HL-60 (cell line): ENCODE data around the gene GCK.

Experiments used
- DNase-seq, 2 experiments: peaks; one replicate each; pipeline ENCODE4 v3.0.0-alpha.2; 2010 to 2020; ENCODE audit warnings: low read depth in 1 of 2, low spot score in 1 of 2
- H3K27ac ChIP-seq: fragments of 250-450 bp; sonication (Bioruptor Pico); replicated peaks from 2 replicates; pipeline ENCODE4 v1.5.1; 2020; ENCODE audit warnings: mild to moderate bottlenecking, moderate library complexity
- H3K27me3 ChIP-seq: fragments of 250-450 bp; sonication (Bioruptor Pico); 2 replicates; pipeline ENCODE4 v1.5.1; 2021; ENCODE audit warnings: mild to moderate bottlenecking, moderate library complexity; ENCODE audit not compliant: insufficient read depth, poor library complexity, severe bottlenecking
- H3K4me3 ChIP-seq: replicated peaks from 2 replicates; pipeline ENCODE4 v1.5.1; 2011; ENCODE audit warnings: mild to moderate bottlenecking, control low read depth, low read length; ENCODE audit not compliant: insufficient read depth
- GABPA ChIP-seq: IDR thresholded peaks from 2 replicates; pipeline ENCODE4 v1.6.1; 2012; ENCODE audit warnings: low read depth
- POLR2AphosphoS5 ChIP-seq: IDR thresholded peaks from 2 replicates; pipeline ENCODE4 v1.6.1; 2012; ENCODE audit warnings: low read depth
- SPI1 ChIP-seq: IDR thresholded peaks from 2 replicates; pipeline ENCODE4 v1.6.1; 2012; ENCODE audit warnings: low read depth, mild to moderate bottlenecking, borderline replicate concordance
- TF ChIP-seq, protein P1 (sequence below): IDR thresholded peaks from one replicate; pipeline ENCODE4 v1.5.1; 2011; ENCODE audit warnings: low read length, control low read depth, inconsistent platforms; ENCODE audit not compliant: insufficient read depth
- TF ChIP-seq, protein P2 (sequence below): IDR thresholded peaks from 2 replicates; pipeline ENCODE4 v1.6.1; 2012; ENCODE audit warnings: low read depth; ENCODE audit not compliant: insufficient replicate concordance

GCK gene

DNA sequence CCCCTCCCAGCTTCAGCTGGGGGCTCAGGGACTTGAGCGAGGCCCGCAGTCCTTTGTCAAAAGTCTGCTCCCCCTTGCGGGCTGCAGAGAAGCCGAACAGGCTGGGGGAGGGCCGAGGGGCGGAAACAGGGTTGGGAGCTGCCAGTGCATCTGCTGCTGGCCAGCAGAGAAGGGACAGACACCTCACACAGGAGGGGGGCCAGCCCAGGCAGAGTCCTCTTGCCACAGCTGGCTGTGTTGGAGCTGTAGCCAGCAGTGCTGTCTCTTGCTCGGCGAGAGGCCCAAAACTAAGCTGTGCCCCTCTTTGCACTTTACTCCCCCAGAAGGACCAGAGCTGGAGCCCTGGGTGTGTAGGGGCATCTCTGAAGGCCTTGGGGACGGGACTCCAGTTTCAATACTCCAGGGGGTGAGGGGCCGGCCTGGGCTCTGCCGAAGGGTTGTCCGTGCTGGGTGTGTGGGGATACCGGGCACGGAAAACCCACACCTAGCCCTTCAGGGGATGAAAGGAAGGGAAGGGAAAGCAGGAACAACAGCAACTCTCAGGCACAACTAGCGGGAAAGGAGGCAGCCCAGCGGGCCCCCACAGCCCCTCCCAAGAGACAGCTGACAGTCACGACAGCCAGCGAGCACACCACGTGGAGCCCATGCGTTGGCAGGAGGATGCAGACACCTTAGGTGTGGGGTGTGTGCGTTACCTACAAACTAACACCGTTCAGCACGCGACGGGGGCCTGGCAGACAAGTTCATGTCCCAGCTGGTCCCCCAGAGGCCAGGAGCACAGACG lies 29.4 kb upstream of the GCK start:
- no peak for TF ChIP-seq SPI1
- TF ChIP-seq, protein P1, sequence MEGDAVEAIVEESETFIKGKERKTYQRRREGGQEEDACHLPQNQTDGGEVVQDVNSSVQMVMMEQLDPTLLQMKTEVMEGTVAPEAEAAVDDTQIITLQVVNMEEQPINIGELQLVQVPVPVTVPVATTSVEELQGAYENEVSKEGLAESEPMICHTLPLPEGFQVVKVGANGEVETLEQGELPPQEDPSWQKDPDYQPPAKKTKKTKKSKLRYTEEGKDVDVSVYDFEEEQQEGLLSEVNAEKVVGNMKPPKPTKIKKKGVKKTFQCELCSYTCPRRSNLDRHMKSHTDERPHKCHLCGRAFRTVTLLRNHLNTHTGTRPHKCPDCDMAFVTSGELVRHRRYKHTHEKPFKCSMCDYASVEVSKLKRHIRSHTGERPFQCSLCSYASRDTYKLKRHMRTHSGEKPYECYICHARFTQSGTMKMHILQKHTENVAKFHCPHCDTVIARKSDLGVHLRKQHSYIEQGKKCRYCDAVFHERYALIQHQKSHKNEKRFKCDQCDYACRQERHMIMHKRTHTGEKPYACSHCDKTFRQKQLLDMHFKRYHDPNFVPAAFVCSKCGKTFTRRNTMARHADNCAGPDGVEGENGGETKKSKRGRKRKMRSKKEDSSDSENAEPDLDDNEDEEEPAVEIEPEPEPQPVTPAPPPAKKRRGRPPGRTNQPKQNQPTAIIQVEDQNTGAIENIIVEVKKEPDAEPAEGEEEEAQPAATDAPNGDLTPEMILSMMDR: no peak
- no peak for TF ChIP-seq GABPA
- no peak for TF ChIP-seq POLR2AphosphoS5
- TF ChIP-seq, protein P2, sequence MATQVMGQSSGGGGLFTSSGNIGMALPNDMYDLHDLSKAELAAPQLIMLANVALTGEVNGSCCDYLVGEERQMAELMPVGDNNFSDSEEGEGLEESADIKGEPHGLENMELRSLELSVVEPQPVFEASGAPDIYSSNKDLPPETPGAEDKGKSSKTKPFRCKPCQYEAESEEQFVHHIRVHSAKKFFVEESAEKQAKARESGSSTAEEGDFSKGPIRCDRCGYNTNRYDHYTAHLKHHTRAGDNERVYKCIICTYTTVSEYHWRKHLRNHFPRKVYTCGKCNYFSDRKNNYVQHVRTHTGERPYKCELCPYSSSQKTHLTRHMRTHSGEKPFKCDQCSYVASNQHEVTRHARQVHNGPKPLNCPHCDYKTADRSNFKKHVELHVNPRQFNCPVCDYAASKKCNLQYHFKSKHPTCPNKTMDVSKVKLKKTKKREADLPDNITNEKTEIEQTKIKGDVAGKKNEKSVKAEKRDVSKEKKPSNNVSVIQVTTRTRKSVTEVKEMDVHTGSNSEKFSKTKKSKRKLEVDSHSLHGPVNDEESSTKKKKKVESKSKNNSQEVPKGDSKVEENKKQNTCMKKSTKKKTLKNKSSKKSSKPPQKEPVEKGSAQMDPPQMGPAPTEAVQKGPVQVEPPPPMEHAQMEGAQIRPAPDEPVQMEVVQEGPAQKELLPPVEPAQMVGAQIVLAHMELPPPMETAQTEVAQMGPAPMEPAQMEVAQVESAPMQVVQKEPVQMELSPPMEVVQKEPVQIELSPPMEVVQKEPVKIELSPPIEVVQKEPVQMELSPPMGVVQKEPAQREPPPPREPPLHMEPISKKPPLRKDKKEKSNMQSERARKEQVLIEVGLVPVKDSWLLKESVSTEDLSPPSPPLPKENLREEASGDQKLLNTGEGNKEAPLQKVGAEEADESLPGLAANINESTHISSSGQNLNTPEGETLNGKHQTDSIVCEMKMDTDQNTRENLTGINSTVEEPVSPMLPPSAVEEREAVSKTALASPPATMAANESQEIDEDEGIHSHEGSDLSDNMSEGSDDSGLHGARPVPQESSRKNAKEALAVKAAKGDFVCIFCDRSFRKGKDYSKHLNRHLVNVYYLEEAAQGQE: no peak
- Histone ChIP-seq H3K4me3 (no peak overlapping the region), H3K27me3 (no peaks in the 10 kb centered on the region), H3K27ac (no peak overlapping the region)
- no peak for DNase-seq

DNA sequence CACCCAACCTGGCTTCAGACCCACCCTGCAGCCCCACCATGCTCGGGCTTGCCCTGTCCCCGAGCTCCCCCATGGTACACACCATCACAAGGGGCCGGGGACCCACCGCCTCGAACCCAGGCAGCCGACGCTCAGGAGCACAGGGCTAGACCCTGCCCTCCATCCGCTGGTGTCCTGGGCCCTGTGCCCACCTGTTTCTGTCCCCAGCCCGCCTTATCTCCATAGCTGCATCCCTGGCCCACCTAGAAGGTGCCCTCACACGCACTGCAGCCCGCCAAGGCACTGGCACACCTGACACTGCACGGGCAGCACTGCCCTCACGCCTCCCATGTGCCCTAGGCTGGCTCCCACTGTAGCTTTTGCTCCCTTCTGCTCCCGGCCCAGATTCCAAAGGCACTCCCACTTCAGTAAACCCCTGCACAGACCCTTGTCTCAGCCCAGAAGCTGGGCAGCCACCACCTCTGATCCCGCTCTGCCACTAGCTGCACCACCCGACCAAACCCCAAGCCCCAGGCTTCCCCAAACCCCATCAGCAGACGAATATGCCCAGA lies 28.7 kb upstream of the GCK start:
- no peak overlapping the region for H3K27ac ChIP-seq
- no peak overlapping the region for H3K4me3 ChIP-seq
- no peaks in the 10 kb centered on the region for H3K27me3 ChIP-seq
- TF ChIP-seq POLR2AphosphoS5: no peak
- TF ChIP-seq SPI1: no peak
- TF ChIP-seq, protein P1: no peak
- DNase-seq: no peak

GRCh38 chr7:44217223-44217714 lies 28.0 kb upstream of the GCK start:
- Histone ChIP-seq H3K4me3 (no peak overlapping the region), H3K27me3 (no peaks in the 10 kb centered on the region), H3K27ac (no peak overlapping the region)
- TF ChIP-seq, protein P1: no peak
- TF ChIP-seq GABPA (no peak), POLR2AphosphoS5 (no peak), SPI1 (no peak)
- TF ChIP-seq, protein P2: no peak
- DNase-seq: no peak
